Mesenchymal stem cell (in vitro differentiated cells and primary cell): Measurements from ENCODE around the gene C2orf42. TPM values are rescaled to one million over a fixed set of nuclear protein-coding genes. Genes with fewer than 3 reads are reported as not detected.

Source experiments
- DNase-seq: peaks from one replicate; pipeline ENCODE4 v3.0.0-alpha.2; 2013
- H2AFZ ChIP-seq: one replicate; pipeline ENCODE4 v1.6.1; 2013; ENCODE audit warnings: low read depth, mild to moderate bottlenecking, control low read depth, inconsistent platforms, low read length, moderate library complexity
- H2AK5ac ChIP-seq: 2 replicates; pipeline ENCODE4 v1.6.1; 2013; ENCODE audit warnings: low read length, moderate library complexity, mild to moderate bottlenecking, inconsistent platforms; ENCODE audit not compliant: severe bottlenecking
- H2BK120ac ChIP-seq: one replicate; pipeline ENCODE4 v1.6.1; 2013; ENCODE audit warnings: low read depth, mild to moderate bottlenecking, inconsistent platforms, low read length, moderate library complexity
- H2BK12ac ChIP-seq, 2 experiments: one replicate each; pipeline ENCODE4 v1.6.1; 2013; ENCODE audit warnings: inconsistent platforms in 2 of 2, low read length in 2 of 2, mild to moderate bottlenecking in 2 of 2, moderate library complexity in 2 of 2, control low read depth in 1 of 2
- H2BK15ac ChIP-seq: one replicate; pipeline ENCODE4 v1.6.1; 2013; ENCODE audit warnings: mild to moderate bottlenecking, low read depth, inconsistent platforms; ENCODE audit not compliant: poor library complexity, severe bottlenecking
- H2BK5ac ChIP-seq: 2 replicates; pipeline ENCODE4 v1.6.1; 2013; ENCODE audit warnings: low read depth, mild to moderate bottlenecking, low read length, control low read depth, inconsistent platforms; ENCODE audit not compliant: poor library complexity, severe bottlenecking
- H3K14ac ChIP-seq, 2 experiments: one replicate each; pipeline ENCODE4 v1.6.1; 2013; ENCODE audit warnings: inconsistent platforms in 2 of 2, low read length in 2 of 2, control low read depth in 1 of 2, mild to moderate bottlenecking in 1 of 2, moderate library complexity in 1 of 2
- H3K18ac ChIP-seq, 2 experiments: one replicate each; pipeline ENCODE4 v1.6.1; 2013; ENCODE audit warnings: inconsistent platforms in 2 of 2, low read length in 2 of 2, control low read depth in 1 of 2, low read depth in 1 of 2, mild to moderate bottlenecking in 1 of 2
- H3K23ac ChIP-seq, 2 experiments: one replicate each; pipeline ENCODE4 v1.6.1; 2013; ENCODE audit warnings: inconsistent platforms in 2 of 2, low read length in 2 of 2, mild to moderate bottlenecking in 2 of 2, moderate library complexity in 2 of 2, control low read depth in 1 of 2
- H3K27ac ChIP-seq: 2 replicates; pipeline ENCODE4 v1.5.1; 2013; ENCODE audit warnings: mild to moderate bottlenecking, moderate library complexity, low read length, control low read depth, inconsistent platforms; ENCODE audit not compliant: poor library complexity, severe bottlenecking
- H3K27me3 ChIP-seq, 2 experiments: 2 replicates each; pipeline versions ENCODE4 v1.6.1 to v1.7.0; 2013; ENCODE audit warnings: low read length in 2 of 2, mild to moderate bottlenecking in 2 of 2, moderate library complexity in 2 of 2, control low read depth in 1 of 2, inconsistent platforms in 1 of 2; ENCODE audit not compliant: control insufficient read depth in 1 of 2, insufficient read depth in 1 of 2
- H3K36me3 ChIP-seq, 2 experiments: 2 replicates each; pipeline versions ENCODE4 v1.6.1 to v1.7.0; 2013; ENCODE audit warnings: low read length in 2 of 2, control low read depth in 1 of 2, inconsistent platforms in 1 of 2, low read depth in 1 of 2, mild to moderate bottlenecking in 1 of 2; ENCODE audit not compliant: insufficient read depth in 2 of 2, control insufficient read depth in 1 of 2
- H3K4ac ChIP-seq, 2 experiments: one replicate each; pipeline ENCODE4 v1.6.1; 2013; ENCODE audit warnings: inconsistent platforms in 2 of 2, low read length in 2 of 2, mild to moderate bottlenecking in 2 of 2, moderate library complexity in 2 of 2, control low read depth in 1 of 2, low read depth in 1 of 2
- H3K4me1 ChIP-seq: 2 replicates; pipeline ENCODE4 v1.6.1; 2013; ENCODE audit warnings: low read depth, low read length, control low read depth; ENCODE audit not compliant: control insufficient read depth, insufficient read depth
- H3K4me2 ChIP-seq: 2 replicates; pipeline ENCODE4 v1.6.1; 2013; ENCODE audit warnings: low read length, mild to moderate bottlenecking, inconsistent platforms; ENCODE audit not compliant: poor library complexity, severe bottlenecking
- H3K4me3 ChIP-seq, 2 experiments: 2 replicates each; pipeline versions ENCODE4 v1.5.1 to v1.7.0; 2013; ENCODE audit warnings: low read length in 2 of 2, mild to moderate bottlenecking in 2 of 2, control low read depth in 1 of 2, low read depth in 1 of 2; ENCODE audit not compliant: insufficient read depth in 1 of 2
- H3K79me1 ChIP-seq: replicated peaks from 2 replicates; pipeline ENCODE4 v1.6.1; 2013; ENCODE audit warnings: mild to moderate bottlenecking, control low read depth, low read length, inconsistent platforms; ENCODE audit not compliant: poor library complexity, severe bottlenecking
- H3K9ac ChIP-seq: 2 replicates; pipeline ENCODE4 v1.7.0; 2013; ENCODE audit warnings: mild to moderate bottlenecking, low read length, moderate library complexity
- H3K9me3 ChIP-seq: 2 replicates; pipeline ENCODE4 v1.7.0; 2013; ENCODE audit warnings: mild to moderate bottlenecking, low read length; ENCODE audit not compliant: control insufficient read depth
- H4K8ac ChIP-seq: one replicate; pipeline ENCODE4 v1.6.1; 2013; ENCODE audit warnings: inconsistent platforms, mild to moderate bottlenecking, low read length, moderate library complexity
- H4K91ac ChIP-seq: one replicate; pipeline ENCODE4 v1.6.1; 2013; ENCODE audit warnings: mild to moderate bottlenecking, low read length, inconsistent platforms
- WGBS: methylation state at CpG from one replicate; pipeline ENCODE4 v1.1.7; 2013; ENCODE audit warnings: mixed read lengths; 5-methylcytosine and 5-hydroxymethylcytosine counted together
- polyA plus RNA-seq, 2 experiments: library from polyadenylated mRNA; stranded (reverse); fragments of 200-250 nt; gene quantifications; one replicate each; pipeline ENCODE4 v1.2.3, GENCODE V29; 2013

C2orf42 gene
- 4.7 TPM for polyA plus RNA-seq (2013, experiment 1 of 2)
- 5.5 TPM for polyA plus RNA-seq (2013, experiment 2 of 2)

- Histone ChIP-seq H2AFZ (peak within 1 kb of the TSS; percentile 94), H3K36me3 (no peaks in the 10 kb centered on the region), H3K27ac (peak within 1 kb of the TSS; percentile 70), H2AK5ac (no peak within 1 kb of the TSS), H3K9ac (peak within 1 kb of the TSS; percentile 99), H3K18ac (peak within 1 kb of the TSS; percentile 67 to 88), H3K4me2 (peak within 1 kb of the TSS; percentile 66), H3K79me1 (no peaks in the 10 kb centered on the region), H3K9me3 (no peaks in the 10 kb centered on the region), H2BK120ac (peak within 1 kb of the TSS; percentile 36), H4K91ac (peak within 1 kb of the TSS; percentile 85), H3K14ac (peak within 1 kb of the TSS in 1 of 2 experiments; percentile 86), H3K4me1 (peaks cover 1% of the 10 kb centered on the region), H4K8ac (peak within 1 kb of the TSS; percentile 95), H3K4me3 (peak within 1 kb of the TSS; percentile 81 to 100), H3K23ac (peak within 1 kb of the TSS in 1 of 2 experiments; percentile 60), H2BK12ac (peak within 1 kb of the TSS in 1 of 2 experiments; percentile 38), H2BK15ac (no peak within 1 kb of the TSS), H3K4ac (peak within 1 kb of the TSS in 1 of 2 experiments; percentile 55), H2BK5ac (no peak within 1 kb of the TSS), H3K27me3 (no peaks in the 10 kb centered on the region)
- 1% methylated on average over 60 of the region's 60 CpGs for WGBS
- peak; percentile 98 for DNase-seq
Observed at GRCh38 chr2:70190418-70191243, at the start of gene C2orf42. C2orf42 (minus strand) TSS chr2:70191019; CDS start chr2:70181985, 9,034 bp downstream.

DNA sequence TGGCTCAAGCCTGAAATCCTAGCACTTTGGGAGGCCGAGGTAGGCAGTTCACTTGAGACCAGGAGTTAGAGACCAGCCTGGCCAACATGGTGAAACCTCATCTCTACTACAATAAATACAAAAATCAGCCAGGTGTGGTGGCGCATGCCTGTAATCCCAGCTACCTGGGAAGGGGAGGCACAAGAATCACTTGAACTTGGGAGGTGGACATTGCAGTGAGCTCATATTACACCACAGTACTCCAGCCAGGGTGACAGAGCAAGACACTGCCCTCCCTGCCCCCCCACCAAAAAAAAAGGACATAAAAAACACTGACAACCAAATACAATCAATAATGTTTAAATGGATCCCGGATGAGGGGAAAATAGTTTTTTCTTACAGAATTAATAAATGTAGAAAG, 49.8 kb upstream of the C2orf42 start:
- H3K4me3 ChIP-seq, result no peak overlapping the region
- no peak overlapping the region for H3K18ac ChIP-seq
- no peak overlapping the region for H2BK5ac ChIP-seq
- no peaks in the 10 kb centered on the region for H3K27me3 ChIP-seq
- peaks cover 13% of the 10 kb centered on the region for H3K4me1 ChIP-seq
- no peak overlapping the region for H2AFZ ChIP-seq
- H2BK12ac ChIP-seq, result no peak overlapping the region
- H2AK5ac ChIP-seq, result no peak overlapping the region
- no peak for DNase-seq
- H3K79me1 ChIP-seq, result no peaks in the 10 kb centered on the region
- H3K27ac ChIP-seq, result no peak overlapping the region
- H3K4me2 ChIP-seq, result no peak overlapping the region
- no peak overlapping the region for H2BK120ac ChIP-seq
- H2BK15ac ChIP-seq, result no peak overlapping the region
- no peaks in the 10 kb centered on the region for H3K9me3 ChIP-seq
- peaks cover 14 to 20% of the 10 kb centered on the region in 2 experiments for H3K36me3 ChIP-seq
- H3K23ac ChIP-seq, result no peak overlapping the region
- no peak overlapping the region for H3K9ac ChIP-seq
- H3K4ac ChIP-seq, result no peak overlapping the region
- WGBS, result 98% methylated on average over 2 of the region's 3 CpGs
- H4K91ac ChIP-seq, result no peak overlapping the region
- H4K8ac ChIP-seq, result no peak overlapping the region
- H3K14ac ChIP-seq, result no peak overlapping the region

DNA sequence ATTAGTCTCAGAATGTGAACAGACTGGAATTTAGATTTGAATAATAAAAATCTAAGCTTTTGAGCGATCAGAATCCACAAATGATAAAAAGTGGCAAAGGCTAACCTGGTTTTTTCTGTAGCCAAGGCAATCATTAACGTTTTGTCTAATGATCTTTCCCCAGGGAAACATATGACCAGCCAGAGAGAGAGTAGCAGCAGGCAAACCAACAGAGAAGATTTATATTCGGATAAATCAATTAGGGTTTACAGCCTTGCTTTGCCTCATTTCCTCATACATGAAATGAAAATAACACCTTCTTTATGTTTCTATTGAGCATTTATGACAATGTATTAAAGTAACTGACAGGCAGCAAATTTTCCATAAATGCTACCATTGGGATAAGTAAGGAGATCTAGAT, 43.1 kb upstream of the C2orf42 start:
- Histone ChIP-seq H3K9ac (no peak overlapping the region), H3K27ac (no peak overlapping the region), H4K91ac (no peak overlapping the region), H3K14ac (no peak overlapping the region), H3K9me3 (no peaks in the 10 kb centered on the region), H2BK5ac (no peak overlapping the region), H2AFZ (no peak overlapping the region), H3K18ac (no peak overlapping the region), H2BK120ac (no peak overlapping the region), H2BK15ac (no peak overlapping the region), H3K4me1 (peaks cover 2% of the 10 kb centered on the region), H3K4me3 (no peak overlapping the region), H3K27me3 (no peaks in the 10 kb centered on the region), H3K23ac (no peak overlapping the region), H3K4me2 (no peak overlapping the region), H2BK12ac (no peak overlapping the region), H3K79me1 (peaks cover 1% of the 10 kb centered on the region), H3K4ac (no peak overlapping the region), H2AK5ac (no peak overlapping the region), H3K36me3 (peaks cover 28 to 69% of the 10 kb centered on the region in 2 experiments), H4K8ac (no peak overlapping the region)
- WGBS, result 91% methylated on average over 2 of the region's 3 CpGs
- DNase-seq, result no peak

DNA sequence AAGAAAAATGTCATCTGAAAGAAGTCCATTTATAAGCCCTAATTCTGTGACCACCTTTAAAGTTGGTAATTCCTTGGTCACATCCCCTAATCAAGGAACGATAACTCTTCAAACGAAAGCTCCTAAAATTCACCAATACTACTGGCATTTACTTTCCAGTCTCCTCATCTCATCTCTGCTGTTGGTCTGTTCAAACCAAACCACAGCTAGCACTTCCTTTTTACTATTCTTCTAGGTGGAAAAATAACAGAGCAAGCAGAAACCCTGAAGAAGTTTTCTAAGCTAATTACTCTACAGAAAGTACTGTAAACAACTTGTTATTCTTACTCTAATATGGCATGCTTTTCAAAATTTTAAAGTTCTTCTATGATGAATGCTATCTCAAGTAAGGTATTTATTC, 36.0 kb upstream of the C2orf42 start:
- H3K4me1 ChIP-seq, result no peaks in the 10 kb centered on the region
- no peak overlapping the region for H3K4me3 ChIP-seq
- no peak overlapping the region for H2BK120ac ChIP-seq
- no peak overlapping the region for H2AFZ ChIP-seq
- WGBS, result 99% methylated on average over 2 of the region's 2 CpGs
- H3K4me2 ChIP-seq, result no peak overlapping the region
- H4K91ac ChIP-seq, result no peak overlapping the region
- H3K14ac ChIP-seq, result no peak overlapping the region
- H2BK12ac ChIP-seq, result no peak overlapping the region
- H3K18ac ChIP-seq, result no peak overlapping the region
- no peak overlapping the region for H2AK5ac ChIP-seq
- H2BK5ac ChIP-seq, result no peak overlapping the region
- no peak overlapping the region for H3K4ac ChIP-seq
- H2BK15ac ChIP-seq, result no peak overlapping the region
- no peak for DNase-seq
- no peaks in the 10 kb centered on the region for H3K27me3 ChIP-seq
- no peak overlapping the region for H3K9ac ChIP-seq
- no peak overlapping the region for H3K23ac ChIP-seq
- H3K9me3 ChIP-seq, result no peaks in the 10 kb centered on the region
- H3K79me1 ChIP-seq, result peaks cover 5% of the 10 kb centered on the region
- H3K27ac ChIP-seq, result no peak overlapping the region
- peaks cover 27 to 94% of the 10 kb centered on the region in 2 experiments for H3K36me3 ChIP-seq
- no peak overlapping the region for H4K8ac ChIP-seq
